Progenitor cell of endocrine pancreas (in vitro differentiated cells): ENCODE results near the gene FHOD3. TPM values are rescaled to one million over a fixed set of nuclear protein-coding genes. Genes with fewer than 3 reads are reported as not detected.

ENCODE experiments used
- DNase-seq: peaks from one replicate; pipeline ENCODE4 v3.0.0; 2021; ENCODE audit warnings: low spot score; ENCODE audit not compliant: unreplicated experiment
- H3K27ac Mint-ChIP-seq: 2 replicates; pipeline ENCODE4 v1.8.0; 2021; ENCODE audit warnings: mild to moderate bottlenecking, moderate library complexity, mixed read lengths
- H3K27me3 Mint-ChIP-seq: 2 replicates; pipeline ENCODE4 v1.8.0; 2021; ENCODE audit warnings: mixed read lengths
- H3K36me3 Mint-ChIP-seq: 2 replicates; pipeline ENCODE4 v1.8.0; 2022; ENCODE audit warnings: mixed read lengths; ENCODE audit not compliant: insufficient read depth
- H3K4me1 Mint-ChIP-seq: 2 replicates; pipeline ENCODE4 v1.8.0; 2021; ENCODE audit warnings: low read depth, mixed read lengths
- H3K4me3 Mint-ChIP-seq: 2 replicates; pipeline ENCODE4 v1.8.0; 2021; ENCODE audit warnings: low read depth, mild to moderate bottlenecking, moderate library complexity, mixed read lengths
- H3K9me3 Mint-ChIP-seq: 2 replicates; pipeline ENCODE4 v1.8.0; 2021; ENCODE audit warnings: low read depth, mixed read lengths
- CTCF ChIP-seq: fragments of 200-600 bp; sonication (generic); IDR thresholded peaks from one replicate; pipeline ENCODE4 v1.5.0; 2021; ENCODE audit warnings: antibody characterized with exemption, mild to moderate bottlenecking; ENCODE audit not compliant: unreplicated experiment
- total RNA-seq: library from RNA; stranded (reverse); gene quantifications from 2 replicates; pipeline ENCODE4 v1.2.1, GENCODE V29; 2021

FHOD3 gene
- total RNA-seq, 1 donor from 2014 or later, result 1.6 TPM

DNA sequence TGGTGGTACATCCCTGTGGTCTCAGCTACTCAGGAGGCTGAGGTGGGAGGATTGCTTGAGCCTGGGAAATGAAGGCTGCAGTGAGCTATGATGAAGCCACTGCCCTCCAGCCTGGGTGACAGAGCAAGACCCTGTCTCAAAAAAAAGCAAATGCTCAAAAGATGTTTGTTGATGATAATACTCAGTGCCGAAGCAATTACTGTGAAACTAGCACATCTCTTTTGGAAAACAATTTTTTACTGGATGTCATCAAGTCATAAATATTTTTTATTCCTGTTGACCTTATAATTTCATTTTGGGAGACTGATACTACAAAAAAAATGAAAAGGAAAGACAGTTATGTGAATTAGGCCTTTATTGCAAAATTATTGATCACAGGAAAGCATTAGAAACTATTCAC lies 34.5 kb upstream of the FHOD3 start:
- no peaks in the 10 kb centered on the region for H3K36me3 Mint-ChIP-seq
- H3K27ac Mint-ChIP-seq, result no peak overlapping the region
- no peak overlapping the region for H3K4me3 Mint-ChIP-seq
- no peaks in the 10 kb centered on the region for H3K27me3 Mint-ChIP-seq
- no peaks in the 10 kb centered on the region for H3K4me1 Mint-ChIP-seq
- DNase-seq, result no peak
- TF ChIP-seq CTCF, result no peak
- no peaks in the 10 kb centered on the region for H3K9me3 Mint-ChIP-seq

GRCh38 chr18:36264283-36264682 lies 33.2 kb upstream of the FHOD3 start:
- no peak for TF ChIP-seq CTCF
- Mint-ChIP-seq H3K4me3 (no peak overlapping the region), H3K9me3 (no peaks in the 10 kb centered on the region), H3K27ac (no peak overlapping the region), H3K36me3 (no peaks in the 10 kb centered on the region), H3K4me1 (no peaks in the 10 kb centered on the region), H3K27me3 (no peaks in the 10 kb centered on the region)
- no peak for DNase-seq

- no peaks in the 10 kb centered on the region for H3K9me3 Mint-ChIP-seq
- no peaks in the 10 kb centered on the region for H3K27me3 Mint-ChIP-seq
- H3K36me3 Mint-ChIP-seq, result no peaks in the 10 kb centered on the region
- DNase-seq, result no peak
- H3K4me1 Mint-ChIP-seq, result no peaks in the 10 kb centered on the region
- no peak overlapping the region for H3K4me3 Mint-ChIP-seq
- no peak overlapping the region for H3K27ac Mint-ChIP-seq
- no peak for TF ChIP-seq CTCF
Measured at GRCh38 chr18:36265015-36265414, 32.5 kb upstream of the FHOD3 start.

DNA sequence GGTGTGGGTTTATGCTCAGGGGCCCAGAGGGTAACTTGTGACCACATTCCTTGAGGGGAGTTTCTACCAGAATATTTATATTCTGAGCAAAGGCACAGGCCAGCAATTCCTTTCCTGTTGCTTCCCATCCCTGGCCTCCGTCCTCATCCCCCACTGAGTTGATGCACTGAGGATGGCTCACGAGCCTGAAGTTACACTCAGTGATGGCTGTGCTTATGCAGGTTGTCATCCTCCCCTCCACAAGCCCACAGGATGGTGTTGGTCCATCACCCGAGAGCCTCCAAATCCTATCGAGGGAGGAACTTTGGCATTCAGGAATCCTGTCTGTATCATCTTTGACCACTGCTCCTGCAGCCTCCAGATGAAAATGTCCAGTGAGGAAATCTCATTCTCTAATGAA lies 28.4 kb upstream of the FHOD3 start:
- TF ChIP-seq CTCF, result no peak
- no peak overlapping the region for H3K4me3 Mint-ChIP-seq
- H3K27me3 Mint-ChIP-seq, result no peaks in the 10 kb centered on the region
- H3K36me3 Mint-ChIP-seq, result no peaks in the 10 kb centered on the region
- no peak overlapping the region for H3K27ac Mint-ChIP-seq
- no peaks in the 10 kb centered on the region for H3K4me1 Mint-ChIP-seq
- no peak for DNase-seq
- H3K9me3 Mint-ChIP-seq, result no peaks in the 10 kb centered on the region

DNA sequence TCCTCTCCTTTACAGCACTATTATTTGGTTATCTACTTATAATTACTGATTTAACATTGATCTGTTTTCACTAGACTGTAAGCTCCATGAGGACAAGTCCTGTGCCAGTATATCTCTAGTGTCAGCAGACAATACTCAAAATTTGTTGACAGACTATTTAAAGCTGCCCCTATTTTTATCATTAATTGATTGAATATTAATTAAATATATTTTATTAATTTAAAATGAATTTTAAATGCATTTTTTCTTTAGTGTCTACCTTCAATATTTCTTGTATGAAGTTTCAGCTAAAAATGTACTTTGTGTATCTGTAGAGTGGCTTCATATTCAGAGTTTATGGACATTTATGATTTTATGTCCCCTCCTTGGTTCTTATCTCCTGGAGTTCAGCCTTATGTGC lies 26.4 kb upstream of the FHOD3 start:
- Mint-ChIP-seq H3K9me3 (no peaks in the 10 kb centered on the region), H3K4me1 (no peaks in the 10 kb centered on the region), H3K36me3 (no peaks in the 10 kb centered on the region), H3K27ac (no peak overlapping the region), H3K4me3 (no peak overlapping the region), H3K27me3 (peaks cover 7% of the 10 kb centered on the region)
- TF ChIP-seq CTCF, result no peak
- DNase-seq, result no peak
